Keratinocyte (primary cell): Measurements from ENCODE around the gene HIPK4.

Source experiments
- CTCF ChIP-seq, 3 experiments: IDR thresholded peaks in 1 of 3; conservative IDR thresholded peaks in 1 of 3; optimal IDR thresholded peaks in 1 of 3; 2 replicates in 2 of 3; 3 replicates in 1 of 3; pipeline versions ENCODE3 to v1.5.1; 2011; ENCODE audit warnings: low read length in 3 of 3, mild to moderate bottlenecking in 3 of 3, moderate library complexity in 2 of 3, control low read depth in 1 of 3, inconsistent platforms in 1 of 3; ENCODE audit not compliant: insufficient read depth in 2 of 3; ENCODE audit errors: extremely low read depth in 1 of 3
- EZH2 ChIP-seq: IDR thresholded peaks from one replicate; pipeline ENCODE4 v1.6.1; 2012; ENCODE audit warnings: inconsistent platforms, mild to moderate bottlenecking, low read length, moderate library complexity

GRCh38 chr19:40407714-40408597, 18.0 kb upstream of the HIPK4 start:
- no peak for TF ChIP-seq CTCF (optimal IDR thresholded peaks at IDR 0.05 in 1 of 3, IDR thresholded peaks at IDR 0.05 in 1 of 3, conservative IDR thresholded peaks at IDR 0.05 in 1 of 3; ENCODE audit: extremely low read depth in 1 of 3, insufficient read depth in 2 of 3, low read length in 3 of 3)
- TF ChIP-seq EZH2, result no peak
